ENCODE measurements around the gene AGAP3.

- TF ChIP-seq CTCF (IDR thresholded peaks at IDR 0.05; ENCODE audit: low read depth, low read length) (no peak), EZH2phosphoT487 (IDR thresholded peaks at IDR 0.05; ENCODE audit: low read depth) (no peak)
These were observed 53.0 kb downstream of the AGAP3 start for GRCh38 chr7:151139071-151139790.

Measured in OCI-LY3 (cell line).